T-helper 2 cell treated with Interferon-gamma antibody and Interleukin-4, amounts not matched to agents 100 ng/mL and 5 ng/mL, for 36 hours (primary cell): Measurements from ENCODE around the gene GRIN3A. TPM values are rescaled to one million over a fixed set of nuclear protein-coding genes. Genes with fewer than 3 reads are reported as not detected.

Source experiments
- intact Hi-C: fragments of 100-400 bp; cut with micrococcal nuclease; formaldehyde crosslinking; loops from one replicate; pipeline ENCODE4 v1.15.1; 2023
- total RNA-seq: library from RNA; stranded (reverse); gene quantifications from 2 replicates; pipeline ENCODE4 v1.2.3, GENCODE V29; 2022

The GRIN3A gene
- total RNA-seq, 1 donor from 2014 or later: not detected

GRCh38 chr9:101530076-101530711, 208.3 kb downstream of the GRIN3A start:
- intact Hi-C loops: loop anchor here (1.0 to 10.0 kb wide), 6 partner anchors 71 to 1433 kb away; partner anchors contain the start of genes ERP44 and INVS

GRCh38 chr9:101528015-101528414, 210.4 kb downstream of the GRIN3A start:
- intact Hi-C loops: no loop called here

- intact Hi-C loops: no loop called here
Observed at GRCh38 chr9:101527066-101527465, 211.4 kb downstream of the GRIN3A start.

DNA sequence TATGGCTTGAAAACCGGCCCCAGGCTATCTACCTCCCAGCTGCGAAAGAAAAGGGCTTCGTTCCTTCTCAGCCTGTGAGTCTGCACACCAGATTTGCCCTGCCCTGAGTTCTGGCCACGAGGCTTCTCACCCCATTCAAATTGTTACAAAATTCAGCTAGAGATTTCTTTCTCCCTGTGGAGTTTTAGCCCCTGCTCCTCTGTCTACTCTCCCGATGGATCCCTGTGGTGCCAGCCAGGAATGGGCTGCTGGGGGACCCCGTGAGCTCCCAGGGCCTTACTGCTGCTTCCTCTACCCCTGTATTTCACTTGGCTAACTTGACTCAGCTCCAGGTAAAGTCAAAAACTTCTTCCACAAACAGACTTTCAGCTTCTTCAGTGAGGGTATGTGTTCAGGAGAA, 214.1 kb downstream of the GRIN3A start:
- intact Hi-C loops: no loop called here

Other genes with a start within 250 kb of the GRIN3A start
- 43.5 and 44.1 TPM in 2 replicates for gene RNF20, start 204.8 kb downstream of the GRIN3A start, total RNA-seq
- not detected in 2 replicates for gene PPP3R2, start 143.7 kb downstream of the GRIN3A start, total RNA-seq